AG04449 (cell line): ENCODE data around the gene TRIM44.

Source experiments
- CTCF ChIA-PET: fragments of 350-600 bp; formaldehyde crosslinking; extraction: SDS; loops from one replicate; lab custom pipeline; 2021; ENCODE audit warnings: antibody characterized with exemption; lab: Yijun Ruan, JAX
- POLR2A ChIA-PET: fragments of 400-600, 350-600 bp; formaldehyde crosslinking; extraction: SDS; loops from one replicate; lab custom pipeline; 2020; ENCODE audit warnings: antibody characterized with exemption, inconsistent platforms; lab: Yijun Ruan, JAX
- DNase-seq: peaks from one replicate; pipeline ENCODE4 v3.0.0-alpha.2; 2010; ENCODE audit warnings: low read depth, low spot score
- H3K4me3 ChIP-seq: 2 replicates; pipeline ENCODE4 v1.5.1; 2011; ENCODE audit warnings: low read depth, mild to moderate bottlenecking, control low read depth, low read length
- TF ChIP-seq, protein P1 (sequence below): IDR thresholded peaks from one replicate; pipeline ENCODE4 v1.5.1; 2011; ENCODE audit warnings: mild to moderate bottlenecking, moderate library complexity, low read length, control low read depth, inconsistent platforms; ENCODE audit not compliant: insufficient read depth; ENCODE audit errors: missing control alignments

The TRIM44 gene, protein sequence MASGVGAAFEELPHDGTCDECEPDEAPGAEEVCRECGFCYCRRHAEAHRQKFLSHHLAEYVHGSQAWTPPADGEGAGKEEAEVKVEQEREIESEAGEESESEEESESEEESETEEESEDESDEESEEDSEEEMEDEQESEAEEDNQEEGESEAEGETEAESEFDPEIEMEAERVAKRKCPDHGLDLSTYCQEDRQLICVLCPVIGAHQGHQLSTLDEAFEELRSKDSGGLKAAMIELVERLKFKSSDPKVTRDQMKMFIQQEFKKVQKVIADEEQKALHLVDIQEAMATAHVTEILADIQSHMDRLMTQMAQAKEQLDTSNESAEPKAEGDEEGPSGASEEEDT

GRCh38 chr11:35662649-35663407, at the start of gene TRIM44:
Gene TRIM44, plus strand, starts transcription at chr11:35662775. Its CDS starts 337 bp downstream, at chr11:35663112.
- TF ChIP-seq, protein P1, sequence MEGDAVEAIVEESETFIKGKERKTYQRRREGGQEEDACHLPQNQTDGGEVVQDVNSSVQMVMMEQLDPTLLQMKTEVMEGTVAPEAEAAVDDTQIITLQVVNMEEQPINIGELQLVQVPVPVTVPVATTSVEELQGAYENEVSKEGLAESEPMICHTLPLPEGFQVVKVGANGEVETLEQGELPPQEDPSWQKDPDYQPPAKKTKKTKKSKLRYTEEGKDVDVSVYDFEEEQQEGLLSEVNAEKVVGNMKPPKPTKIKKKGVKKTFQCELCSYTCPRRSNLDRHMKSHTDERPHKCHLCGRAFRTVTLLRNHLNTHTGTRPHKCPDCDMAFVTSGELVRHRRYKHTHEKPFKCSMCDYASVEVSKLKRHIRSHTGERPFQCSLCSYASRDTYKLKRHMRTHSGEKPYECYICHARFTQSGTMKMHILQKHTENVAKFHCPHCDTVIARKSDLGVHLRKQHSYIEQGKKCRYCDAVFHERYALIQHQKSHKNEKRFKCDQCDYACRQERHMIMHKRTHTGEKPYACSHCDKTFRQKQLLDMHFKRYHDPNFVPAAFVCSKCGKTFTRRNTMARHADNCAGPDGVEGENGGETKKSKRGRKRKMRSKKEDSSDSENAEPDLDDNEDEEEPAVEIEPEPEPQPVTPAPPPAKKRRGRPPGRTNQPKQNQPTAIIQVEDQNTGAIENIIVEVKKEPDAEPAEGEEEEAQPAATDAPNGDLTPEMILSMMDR, result no peak
- H3K4me3 ChIP-seq, result peak within 1 kb of the TSS; percentile 77
- POLR2A ChIA-PET, result interaction anchor here (1.3 kb wide), 1 partner anchor 13 kb away, joined by 3 read pairs; no protein-coding TSS in a partner anchor
- CTCF ChIA-PET, result interaction anchor here (2.0 kb wide), 1 partner anchor 15 kb away, joined by 4 read pairs; no protein-coding TSS in a partner anchor
- no peak for DNase-seq

DNA sequence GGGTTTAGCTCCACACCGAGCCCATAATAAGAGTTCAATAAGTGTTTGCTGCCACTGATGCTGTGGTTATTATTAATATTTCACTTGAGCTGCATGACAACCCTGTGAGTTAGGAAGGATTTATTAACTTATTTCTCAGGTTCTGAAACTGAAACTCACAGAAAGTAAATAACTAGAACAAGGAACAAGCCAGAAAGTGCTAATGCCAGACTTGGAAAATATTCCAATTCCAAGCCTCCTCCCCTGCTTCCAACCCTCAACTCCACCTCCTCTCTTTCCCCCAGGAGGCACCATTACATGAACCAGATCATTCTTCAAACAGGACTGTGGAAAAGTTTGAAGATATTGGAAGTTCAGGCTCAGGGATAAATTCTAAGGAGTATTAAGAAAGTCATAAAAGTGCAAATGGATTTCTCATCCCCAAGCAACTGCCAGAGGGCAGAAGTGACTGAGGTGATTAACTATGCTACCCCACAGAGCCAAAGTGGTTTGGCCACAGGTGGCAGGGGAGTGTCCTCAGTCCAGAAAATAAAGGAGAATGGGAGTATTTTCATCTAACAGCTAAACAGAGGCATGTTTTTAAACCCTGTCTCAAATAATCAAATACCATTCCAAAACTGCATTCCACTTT, 47.5 kb upstream of the TRIM44 start:
- ChIA-PET CTCF (interaction anchor here (0.7 to 4.9 kb wide), 29 partner anchors 8 to 677 kb away, joined by 3 to 43 read pairs (median 4); partner anchors contain the start of gene PAMR1), POLR2A (no interaction called here)
- TF ChIP-seq, protein P1, result no peak
- no peak for DNase-seq
- no peak overlapping the region for H3K4me3 ChIP-seq

DNA sequence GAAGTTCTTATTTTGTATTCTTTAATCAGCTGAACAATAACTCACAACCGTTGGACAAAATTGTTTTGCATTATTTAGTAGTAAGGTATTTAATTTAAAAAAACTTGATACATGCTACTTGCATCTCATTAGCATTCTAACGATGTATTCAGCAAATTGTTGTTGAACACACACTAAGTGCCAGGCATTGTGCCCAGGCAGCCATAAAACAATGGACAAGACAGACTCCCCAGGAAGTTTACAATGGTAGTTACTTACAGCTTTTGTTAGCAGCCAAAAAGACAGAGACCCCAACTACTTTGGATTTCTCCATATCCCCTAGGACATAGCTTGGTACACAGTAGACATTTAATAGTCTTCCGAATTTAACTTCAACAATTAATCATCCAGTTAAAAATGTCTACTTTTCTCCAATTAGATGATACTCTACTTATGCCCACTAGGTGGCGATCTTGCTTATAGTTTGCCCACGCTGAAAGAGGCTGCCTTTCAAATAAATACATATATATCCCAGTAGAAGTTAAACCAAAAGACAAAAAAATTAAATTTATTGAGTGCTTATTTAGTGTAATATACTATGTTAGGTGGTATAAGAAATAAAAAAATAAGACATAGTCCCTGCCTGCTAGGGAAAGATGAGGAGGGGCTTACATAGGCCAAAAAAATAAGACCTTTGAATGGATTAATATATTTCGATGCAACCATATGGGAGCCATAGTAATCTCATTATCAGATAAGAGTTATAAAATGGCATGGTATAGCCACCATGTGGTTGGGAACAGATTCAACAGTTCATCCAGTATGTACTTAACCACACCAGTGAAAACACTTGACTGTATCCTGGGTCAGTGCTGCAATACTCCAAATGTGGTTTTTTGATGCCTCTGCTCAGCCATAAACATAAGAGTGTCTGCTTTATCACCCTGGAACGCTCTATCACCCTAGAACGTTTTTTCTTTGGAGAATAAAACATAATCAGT, 46.4 kb upstream of the TRIM44 start:
- POLR2A ChIA-PET, result no interaction called here
- no peak for DNase-seq
- TF ChIP-seq, protein P1, result peak; percentile 22
- CTCF ChIA-PET, result interaction anchor here (0.7 to 4.9 kb wide), 35 partner anchors 9 to 675 kb away, joined by 3 to 43 read pairs (median 4); partner anchors contain the start of gene PAMR1
- no peak overlapping the region for H3K4me3 ChIP-seq

- H3K4me3 ChIP-seq, result peak overlapping the region; percentile 69; the same call in 1 of the 2 replicates
- POLR2A ChIA-PET, result interaction anchor here (0.7 to 1.2 kb wide), 6 partner anchors 31 to 644 kb away, joined by 3 to 5 read pairs (median 3); partner anchors contain the start of gene SLC1A2
Measured at GRCh38 chr11:35617316-35617686, 45.3 kb upstream of the TRIM44 start.

More at GRCh38 chr11:35617316-35617686, 45.3 kb upstream of the TRIM44 start:
- no peak for DNase-seq
- CTCF ChIA-PET, result interaction anchor here (0.8 to 5.3 kb wide), 10 partner anchors 9 to 649 kb away, joined by 3 to 39 read pairs (median 3); no protein-coding TSS in a partner anchor
- TF ChIP-seq, protein P1, result no peak
